IPS-20b (cell line): ENCODE results near the gene MYADML2.
"Not testable (repeated sequence)": the region's sequence is repeated elsewhere in the genome, so short reads cannot be mapped to it uniquely, and the experiment has no call there.

Source experiments
- H3K27ac ChIP-seq: one replicate; pipeline ENCODE4 v1.5.1; 2013; ENCODE audit warnings: low read length
- H3K27me3 ChIP-seq: 2 replicates; pipeline ENCODE4 v1.6.1; 2013; ENCODE audit warnings: mild to moderate bottlenecking, low read length, inconsistent platforms; ENCODE audit not compliant: insufficient read depth
- H3K36me3 ChIP-seq: 2 replicates; pipeline ENCODE4 v1.6.1; 2013; ENCODE audit warnings: low read depth, mild to moderate bottlenecking, inconsistent platforms, low read length, moderate library complexity; ENCODE audit not compliant: insufficient read depth
- H3K4me1 ChIP-seq: 2 replicates; pipeline ENCODE4 v1.6.1; 2013; ENCODE audit warnings: mild to moderate bottlenecking, control low read depth, inconsistent platforms, low read length, moderate library complexity; ENCODE audit not compliant: insufficient read depth
- H3K4me3 ChIP-seq: 2 replicates; pipeline ENCODE4 v1.5.1; 2013; ENCODE audit warnings: mild to moderate bottlenecking, low read length, inconsistent platforms
- H3K9ac ChIP-seq: 2 replicates; pipeline ENCODE4 v1.6.1; 2013; ENCODE audit warnings: low read depth, mild to moderate bottlenecking, inconsistent platforms, low read length, moderate library complexity
- H3K9me3 ChIP-seq: 2 replicates; pipeline ENCODE4 v1.6.1; 2013; ENCODE audit warnings: mild to moderate bottlenecking, low read depth, low read length, inconsistent platforms; ENCODE audit not compliant: insufficient read depth

Gene MYADML2

GRCh38 chr17:81986606-81987005 is 39.6 kb upstream of the MYADML2 start:
- H3K9me3 ChIP-seq, result no peaks in the 10 kb centered on the region
- H3K27me3 ChIP-seq, result no peaks in the 10 kb centered on the region
- no peak overlapping the region for H3K27ac ChIP-seq
- peaks cover 32% of the 10 kb centered on the region for H3K36me3 ChIP-seq
- H3K9ac ChIP-seq, result no peak overlapping the region
- H3K4me3 ChIP-seq, result no peak overlapping the region
- no peaks in the 10 kb centered on the region; the same call in 1 of the 2 replicates for H3K4me1 ChIP-seq

GRCh38 chr17:81984773-81985410 is 37.9 kb upstream of the MYADML2 start:
- no peak overlapping the region for H3K27ac ChIP-seq
- peaks cover 41% of the 10 kb centered on the region for H3K36me3 ChIP-seq
- H3K9ac ChIP-seq, result no peak overlapping the region
- H3K9me3 ChIP-seq, result no peaks in the 10 kb centered on the region
- H3K4me1 ChIP-seq, result no peaks in the 10 kb centered on the region
- no peaks in the 10 kb centered on the region for H3K27me3 ChIP-seq
- H3K4me3 ChIP-seq, result no peak overlapping the region

GRCh38 chr17:81983639-81984373 is 36.8 kb upstream of the MYADML2 start:
- H3K9ac ChIP-seq, result no peak overlapping the region
- H3K4me1 ChIP-seq, result no peaks in the 10 kb centered on the region
- H3K27me3 ChIP-seq, result no peaks in the 10 kb centered on the region
- H3K36me3 ChIP-seq, result peaks cover 49% of the 10 kb centered on the region
- H3K4me3 ChIP-seq, result no peak overlapping the region
- H3K27ac ChIP-seq, result no peak overlapping the region
- H3K9me3 ChIP-seq, result no peaks in the 10 kb centered on the region

GRCh38 chr17:81983011-81983638 is 36.1 kb upstream of the MYADML2 start:
- no peaks in the 10 kb centered on the region for H3K4me1 ChIP-seq
- peaks cover 49% of the 10 kb centered on the region for H3K36me3 ChIP-seq
- no peaks in the 10 kb centered on the region for H3K9me3 ChIP-seq
- no peaks in the 10 kb centered on the region for H3K27me3 ChIP-seq
- H3K4me3 ChIP-seq, result no peak overlapping the region
- H3K27ac ChIP-seq, result no peak overlapping the region
- H3K9ac ChIP-seq, result no peak overlapping the region

- H3K27me3 ChIP-seq, H3K9me3 ChIP-seq, H3K4me1 ChIP-seq, H3K4me3 ChIP-seq, H3K9ac ChIP-seq, H3K27ac ChIP-seq: not testable (repeated sequence)
- H3K36me3 ChIP-seq, result peaks cover 45% of the 10 kb centered on the region
Observed at GRCh38 chr17:81981511-81981910, 34.5 kb upstream of the MYADML2 start.

GRCh38 chr17:81980707-81981343 is 33.8 kb upstream of the MYADML2 start:
- no peak overlapping the region for H3K4me3 ChIP-seq
- no peak overlapping the region for H3K9ac ChIP-seq
- peaks cover 38% of the 10 kb centered on the region for H3K36me3 ChIP-seq
- no peaks in the 10 kb centered on the region for H3K4me1 ChIP-seq
- H3K9me3 ChIP-seq, result no peaks in the 10 kb centered on the region
- H3K27me3 ChIP-seq, result peaks cover 13% of the 10 kb centered on the region
- H3K27ac ChIP-seq, result no peak overlapping the region

- Histone ChIP-seq H3K27me3 (peaks cover 20% of the 10 kb centered on the region), H3K9me3 (no peaks in the 10 kb centered on the region), H3K4me3 (no peak overlapping the region), H3K4me1 (no peaks in the 10 kb centered on the region), H3K36me3 (peaks cover 31% of the 10 kb centered on the region), H3K9ac (no peak overlapping the region), H3K27ac (no peak overlapping the region)
Observed at GRCh38 chr17:81980122-81980521, 33.1 kb upstream of the MYADML2 start.

GRCh38 chr17:81978524-81979298 is 31.7 kb upstream of the MYADML2 start:
- peak overlapping the region; percentile 87; the same call in 1 of the 2 replicates for H3K9ac ChIP-seq
- H3K4me3 ChIP-seq, result peak overlapping the region; percentile 87; the same call in 1 of the 2 replicates
- no peaks in the 10 kb centered on the region; the same call in 1 of the 2 replicates for H3K9me3 ChIP-seq
- H3K27ac ChIP-seq, result no peak overlapping the region
- peaks cover 29% of the 10 kb centered on the region for H3K27me3 ChIP-seq
- H3K36me3 ChIP-seq, result peaks cover 17% of the 10 kb centered on the region
- H3K4me1 ChIP-seq, result no peaks in the 10 kb centered on the region

GRCh38 chr17:81977211-81977808 is 30.3 kb upstream of the MYADML2 start, which contains the start of gene ASPSCR1:
ASPSCR1 (plus strand) TSS chr17:81977629; CDS start chr17:81977647, 18 bp downstream.
- Histone ChIP-seq H3K4me3 (peak within 1 kb of the TSS; percentile 87), H3K27ac (no peak within 1 kb of the TSS), H3K4me1 (no peaks in the 10 kb centered on the region), H3K36me3 (peaks cover 17% of the 10 kb centered on the region), H3K27me3 (peaks cover 29% of the 10 kb centered on the region), H3K9ac (peak within 1 kb of the TSS; percentile 87), H3K9me3 (peaks cover 3% of the 10 kb centered on the region)

- peak overlapping the region; percentile 87 for H3K4me3 ChIP-seq
- no peak overlapping the region for H3K27ac ChIP-seq
- peak overlapping the region; percentile 87 for H3K9ac ChIP-seq
- peaks cover 3% of the 10 kb centered on the region for H3K9me3 ChIP-seq
- H3K36me3 ChIP-seq, result peaks cover 17% of the 10 kb centered on the region
- peaks cover 29% of the 10 kb centered on the region for H3K27me3 ChIP-seq
- no peaks in the 10 kb centered on the region for H3K4me1 ChIP-seq
Observed at GRCh38 chr17:81976332-81977210, 29.5 kb upstream of the MYADML2 start.
